NK-92 treated with Interleukin-12 subunit alpha and Interleukin-12 subunit beta, amount 100 ng/mL, for 24 hours (cell line): Measurements from ENCODE around the gene KIF15.
"Not testable (repeated sequence)": the region's sequence is repeated elsewhere in the genome, so short reads cannot be mapped to it uniquely, and the experiment has no call there.

Source experiments
- DNase-seq: peaks from one replicate; lab custom pipeline; 2025; lab: John Stamatoyannopoulos, UW

Gene KIF15

DNA sequence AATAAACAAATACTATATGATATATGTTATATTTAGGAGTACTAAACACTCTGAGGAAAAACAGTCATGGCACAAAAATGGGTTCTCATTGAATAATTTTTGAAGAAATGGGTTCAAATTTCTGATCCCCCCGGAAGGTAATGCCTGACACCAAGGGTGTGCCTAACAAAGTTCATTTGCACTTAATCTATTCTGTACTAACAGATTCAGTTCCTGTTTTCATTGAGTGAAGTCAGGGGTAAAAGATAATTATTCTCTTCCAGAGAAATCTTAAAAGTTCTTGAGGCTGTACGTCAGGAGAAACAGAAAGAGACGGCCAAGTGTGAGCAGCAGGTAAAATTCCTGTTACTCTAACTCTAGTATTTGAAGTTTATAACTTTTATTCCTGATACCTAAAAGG, 65.6 kb downstream of the KIF15 start:
- no peak for DNase-seq

DNA sequence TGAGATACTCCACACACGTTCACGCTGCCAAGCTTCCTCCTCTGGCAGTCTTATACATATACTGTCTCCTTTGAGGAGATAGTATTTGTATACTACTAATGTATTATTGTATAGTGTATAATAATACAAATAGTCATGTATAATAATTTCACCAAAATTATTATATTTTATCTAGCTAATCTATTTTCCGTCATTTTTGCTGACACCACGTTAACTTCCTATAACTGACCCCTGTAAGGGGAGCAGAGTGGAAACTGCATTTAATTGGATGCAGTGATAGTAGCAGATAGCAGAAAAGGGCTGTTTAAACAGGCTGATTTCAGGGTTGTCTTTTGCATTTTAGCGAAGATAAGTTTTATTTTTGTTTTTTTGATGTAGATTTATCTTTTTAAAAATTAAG, 69.6 kb downstream of the KIF15 start:
- DNase-seq, result no peak

DNA sequence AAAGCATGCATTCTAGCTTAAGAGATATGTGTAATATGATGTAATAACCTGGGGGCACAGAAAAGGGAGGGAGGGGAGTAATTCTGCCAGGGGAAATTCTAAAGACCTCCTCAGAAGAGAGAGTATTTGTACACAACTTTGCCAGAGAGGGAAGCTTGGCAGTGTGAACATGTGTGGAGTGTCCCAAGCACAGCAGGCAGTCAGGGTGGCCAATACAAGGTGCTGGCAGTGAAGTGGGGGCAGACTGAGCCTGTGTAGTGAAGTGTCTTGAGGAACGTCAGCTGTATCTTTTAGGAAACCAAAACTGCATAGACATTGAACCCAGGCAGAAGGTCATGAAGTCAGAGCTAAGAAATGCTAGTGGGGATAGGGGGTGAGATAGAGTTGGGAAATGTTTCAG, 70.4 kb downstream of the KIF15 start:
- no peak for DNase-seq

DNA sequence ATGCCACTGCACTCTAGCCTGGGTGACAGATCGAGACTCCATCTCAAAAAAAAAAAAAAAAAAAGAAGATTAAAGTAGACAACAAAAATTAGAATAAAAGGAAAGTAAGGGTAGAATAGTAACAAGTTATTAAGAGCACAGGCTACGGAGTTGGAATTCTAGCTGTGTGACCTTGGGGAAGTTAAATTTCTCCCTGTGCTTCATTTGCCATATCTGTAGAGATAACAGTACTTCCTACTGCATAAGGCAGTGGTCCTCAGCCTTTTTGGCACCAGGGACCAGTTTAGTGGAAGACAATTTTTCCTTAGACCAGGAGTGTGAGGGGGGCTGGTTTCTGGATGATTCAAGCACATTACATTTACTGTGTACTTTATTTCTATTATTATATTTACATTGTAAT, 71.4 kb downstream of the KIF15 start:
- no peak for DNase-seq

DNA sequence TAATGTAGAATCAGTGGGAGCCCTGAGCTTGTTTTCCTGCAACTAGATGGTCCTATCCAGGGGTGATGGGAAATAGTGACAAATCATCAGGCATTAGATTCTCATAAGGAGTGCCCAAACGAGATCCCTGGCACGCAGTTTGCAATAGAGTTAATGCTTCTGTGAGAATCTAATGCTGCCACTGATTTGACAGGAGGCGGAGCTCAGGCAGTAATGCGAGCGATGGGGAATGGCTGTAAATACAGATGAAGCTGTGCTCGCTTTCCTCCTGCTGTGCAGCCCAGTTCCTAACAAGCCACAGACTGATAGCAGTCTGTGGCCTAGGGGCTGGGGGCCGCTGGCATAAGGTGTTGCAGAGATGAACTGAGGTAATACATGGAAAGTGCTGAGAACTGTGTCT, 71.8 kb downstream of the KIF15 start:
- DNase-seq, result no peak

DNA sequence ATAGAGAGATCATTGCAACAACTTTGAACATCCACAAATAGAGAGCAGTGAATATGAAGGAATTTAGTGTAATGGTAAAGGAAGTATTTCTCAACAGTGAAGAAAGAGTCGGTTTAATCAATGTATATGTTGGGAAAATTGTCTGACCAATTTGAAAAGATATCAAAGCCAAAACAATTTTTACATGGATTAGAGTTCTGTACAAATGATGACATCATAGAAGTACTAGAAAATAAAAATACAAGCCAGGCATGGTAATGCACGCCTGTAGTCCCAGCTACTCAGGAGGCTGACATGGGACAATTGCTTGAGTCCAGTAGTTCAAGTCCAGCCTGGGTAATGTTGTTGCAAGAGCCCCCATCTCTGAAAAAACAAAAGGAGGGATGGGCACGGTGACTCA, 74.1 kb downstream of the KIF15 start:
- no peak for DNase-seq

DNA sequence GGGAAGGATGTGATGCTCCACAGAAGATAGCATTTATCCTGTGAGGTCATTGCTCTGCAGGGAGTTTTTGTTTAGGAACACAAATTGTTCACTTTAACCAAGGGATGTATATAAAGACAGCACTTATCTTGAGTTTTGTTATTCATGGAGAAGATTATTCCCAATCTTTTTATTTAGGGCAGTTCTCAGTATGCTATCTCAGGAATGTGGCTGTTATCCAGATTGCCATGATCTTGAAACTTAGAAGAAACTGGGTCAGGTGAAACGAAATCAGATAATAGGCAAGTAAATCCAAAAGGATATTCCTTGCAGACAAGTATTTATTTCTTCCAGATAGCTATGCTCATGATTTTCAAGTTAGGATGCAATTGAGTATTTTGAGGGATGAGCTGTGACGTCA, 80.8 kb downstream of the KIF15 start:
- DNase-seq, result no peak

DNA sequence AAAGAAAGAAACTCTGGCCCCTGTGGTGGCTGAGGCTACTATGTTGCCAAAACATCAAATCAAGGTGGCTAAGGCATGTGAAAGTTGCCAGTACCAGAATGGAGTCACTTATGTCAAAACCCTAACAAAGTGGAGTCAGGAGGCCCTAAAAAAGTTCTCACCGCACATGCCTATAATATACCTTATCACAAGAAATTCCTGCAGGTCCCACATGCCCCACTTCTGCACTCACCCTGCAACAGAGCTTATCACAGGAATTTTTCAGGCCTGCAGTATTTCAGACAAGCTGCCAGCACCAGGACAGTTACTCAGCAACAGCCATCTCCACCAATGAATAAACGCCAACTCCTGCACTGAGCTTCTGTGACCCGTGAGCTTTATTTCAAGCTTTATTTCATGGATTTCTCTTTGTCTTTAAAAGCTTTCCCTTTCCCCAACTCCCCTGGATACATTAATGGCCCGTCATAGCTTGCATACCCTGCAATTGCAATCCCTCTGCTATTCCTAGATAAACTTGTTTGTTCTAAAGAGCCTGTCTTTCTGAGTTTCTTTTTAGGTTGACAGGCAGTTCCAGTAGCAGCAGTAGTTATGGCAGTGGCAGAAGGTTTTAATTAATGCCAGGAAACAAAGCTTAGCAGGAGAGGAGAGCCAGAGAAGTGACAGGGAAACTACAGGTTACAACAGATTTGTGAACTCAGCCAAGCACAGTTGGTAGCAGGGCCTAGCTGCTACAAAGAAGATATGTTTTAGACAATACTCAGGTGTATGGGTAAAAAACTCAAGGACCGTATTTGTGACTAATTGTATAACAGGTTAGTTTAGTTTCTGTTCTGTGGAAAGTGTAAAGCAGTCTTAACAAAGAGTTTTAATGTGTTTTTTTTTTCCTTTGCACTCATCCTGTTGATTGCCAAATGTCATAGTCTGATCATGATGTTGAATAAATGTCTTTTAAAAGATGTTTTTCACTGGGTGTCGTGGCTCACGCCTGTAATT, 84.2 kb downstream of the KIF15 start:
- DNase-seq, result no peak

DNA sequence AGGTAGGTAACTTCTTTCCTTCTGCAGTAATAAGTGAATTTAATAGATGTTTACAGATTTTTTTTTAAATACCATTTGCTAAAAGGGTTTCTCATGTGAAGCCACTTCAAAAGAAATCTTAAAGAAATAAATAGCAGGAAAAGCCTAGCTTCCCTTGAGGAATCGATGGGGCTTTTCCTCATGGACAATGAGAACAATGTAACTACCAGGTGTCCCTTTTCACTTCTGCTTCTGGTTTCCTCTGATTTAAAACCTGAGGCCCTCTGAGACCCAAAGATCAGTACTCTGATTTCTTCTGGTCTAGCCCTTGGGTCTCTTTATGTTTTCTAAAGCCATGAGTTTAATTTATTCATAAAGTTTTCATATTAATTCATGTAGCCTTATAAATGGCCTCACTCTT, 87.0 kb downstream of the KIF15 start:
- DNase-seq, result no peak

DNA sequence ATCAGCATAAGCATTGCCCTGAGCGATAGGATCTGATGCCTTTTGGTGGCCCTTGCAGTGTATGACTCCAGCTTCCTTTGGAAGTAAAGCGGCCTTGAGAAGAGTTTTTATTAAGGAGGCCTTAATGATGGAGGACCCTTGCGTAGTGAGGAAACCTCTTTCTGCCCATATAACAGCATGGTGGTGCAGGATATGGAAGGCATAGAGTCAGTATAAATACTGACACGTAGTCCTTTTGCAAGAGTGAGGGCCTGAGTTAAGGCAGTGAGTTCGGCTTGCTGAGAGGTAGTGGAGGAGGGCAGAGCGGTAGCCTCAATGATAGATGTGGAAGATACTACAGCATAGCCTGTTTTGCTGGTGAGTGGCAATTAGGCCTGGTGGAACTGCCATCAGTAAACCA, 95.1 kb downstream of the KIF15 start:
- not testable (repeated sequence) for DNase-seq

DNA sequence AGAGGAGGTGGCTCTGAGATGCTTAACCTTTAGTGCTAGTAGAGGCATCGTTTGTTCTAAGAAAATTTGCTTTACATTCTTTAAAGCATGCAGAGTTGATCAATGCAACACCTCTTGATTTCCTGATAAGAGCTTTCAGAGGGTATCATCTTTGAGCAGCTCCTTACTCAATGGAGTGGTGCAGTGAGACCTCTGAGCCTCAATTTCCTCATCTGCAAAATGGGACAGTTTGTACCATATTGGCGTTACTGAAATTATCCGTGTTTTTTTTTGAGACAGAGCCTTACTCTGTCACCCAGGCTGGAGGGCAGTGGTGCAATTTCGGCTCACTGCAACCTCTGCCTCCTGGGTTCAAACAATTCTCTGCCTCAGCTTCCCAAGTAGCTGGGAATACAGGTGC, 98.5 kb downstream of the KIF15 start:
- no peak for DNase-seq

DNA sequence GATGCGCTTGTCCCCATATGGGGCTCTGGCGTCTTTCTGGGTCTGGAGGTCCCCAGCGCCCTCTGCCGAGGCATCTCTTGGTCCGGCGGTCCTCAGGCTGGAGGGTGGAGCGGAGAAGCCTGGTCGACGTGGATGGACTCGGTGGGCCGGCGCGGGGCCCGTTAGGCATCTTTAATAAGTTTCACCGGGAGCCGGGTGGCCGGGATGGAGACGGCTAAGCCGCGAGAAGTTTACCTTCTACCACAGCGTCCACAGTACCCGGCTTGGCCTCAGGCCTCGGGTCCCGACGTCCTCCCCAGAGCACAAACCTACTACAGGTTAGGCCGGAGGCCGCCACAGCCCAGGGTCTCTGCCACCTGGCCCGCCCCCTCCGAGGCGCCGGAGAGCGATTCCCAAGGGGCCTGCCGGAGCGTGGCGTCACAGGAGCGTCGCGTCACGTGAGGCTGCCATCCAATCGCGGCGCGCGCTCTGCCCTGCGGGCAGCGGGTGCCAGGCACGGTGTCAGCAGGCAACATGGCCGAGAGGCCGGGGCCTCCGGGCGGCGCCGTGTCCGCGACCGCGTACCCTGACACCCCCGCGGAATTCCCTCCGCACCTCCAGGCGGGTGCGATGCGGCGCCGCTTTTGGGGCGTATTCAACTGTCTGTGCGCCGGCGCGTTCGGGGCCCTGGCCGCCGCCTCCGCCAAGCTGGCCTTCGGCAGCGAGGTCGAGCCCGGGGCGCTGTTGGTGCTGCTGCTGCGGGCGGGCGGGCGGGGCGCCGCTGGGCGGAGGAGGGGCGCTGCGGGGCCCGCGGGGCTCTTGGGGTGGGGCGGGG, 100.0 kb downstream of the KIF15 start, which contains the start of gene TMEM42:
Gene TMEM42, plus strand, starts transcription at position 501 of the 814 bp plus-strand sequence. Its CDS starts 13 bp downstream, at position 514.
- peak; percentile 75 for DNase-seq

DNA sequence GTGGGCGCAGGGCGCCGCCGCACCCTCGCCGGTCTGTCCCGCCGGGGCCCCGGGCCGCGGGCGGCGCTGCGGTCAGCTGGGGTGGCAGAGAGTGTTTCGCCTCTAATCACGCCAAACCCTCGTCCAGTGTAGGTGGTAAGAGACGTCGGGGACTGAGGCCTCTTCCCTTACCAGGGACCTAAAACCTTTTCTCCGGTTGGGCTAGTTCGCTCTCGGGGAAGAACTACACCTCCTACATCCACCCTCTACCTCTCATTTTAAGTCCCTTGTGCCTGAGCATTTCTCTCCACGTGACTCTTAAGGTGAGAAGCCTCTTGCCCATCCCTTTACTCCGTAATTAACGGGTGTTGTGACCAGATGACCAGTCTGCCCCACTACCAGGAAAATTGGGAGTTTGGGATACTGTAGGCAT, 100.6 kb downstream of the KIF15 start:
- no peak for DNase-seq

DNA sequence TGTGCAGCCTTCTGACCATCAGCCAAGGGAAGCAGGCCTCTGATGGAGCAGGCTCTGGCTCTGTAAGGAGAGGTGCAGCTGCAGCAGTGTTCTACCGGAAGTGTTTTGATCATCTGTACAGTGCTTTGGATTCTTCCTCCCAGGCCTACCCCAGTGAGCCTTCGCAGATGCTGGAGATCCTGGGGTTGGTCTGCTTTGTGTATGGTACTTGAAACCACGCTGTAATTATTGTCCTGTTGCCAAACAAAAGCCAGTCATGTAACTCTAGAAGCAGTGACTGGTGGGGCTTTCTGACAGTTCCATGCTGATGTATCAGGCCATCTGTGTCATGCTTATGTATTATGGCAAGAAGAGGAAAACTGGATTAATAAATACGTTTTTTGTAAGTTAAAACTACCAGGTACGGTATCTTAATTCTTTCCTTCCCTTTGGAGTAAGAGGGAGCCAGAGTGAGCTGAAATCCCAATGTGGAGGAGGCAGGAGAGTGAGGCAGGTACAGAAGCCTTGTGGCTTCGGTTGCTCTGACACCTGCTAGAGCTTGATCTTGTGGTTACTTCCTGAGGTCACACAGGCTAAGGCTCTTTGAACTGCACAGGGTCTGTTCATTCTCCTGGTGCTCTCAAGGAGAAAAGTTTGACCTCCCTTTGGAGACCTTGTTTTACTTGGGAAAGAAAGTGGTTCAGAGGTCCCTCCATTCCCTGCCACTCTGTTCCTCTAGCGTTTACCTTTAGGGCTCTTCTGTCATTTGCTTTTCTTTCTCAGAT, 103.9 kb downstream of the KIF15 start:
- no peak for DNase-seq

DNA sequence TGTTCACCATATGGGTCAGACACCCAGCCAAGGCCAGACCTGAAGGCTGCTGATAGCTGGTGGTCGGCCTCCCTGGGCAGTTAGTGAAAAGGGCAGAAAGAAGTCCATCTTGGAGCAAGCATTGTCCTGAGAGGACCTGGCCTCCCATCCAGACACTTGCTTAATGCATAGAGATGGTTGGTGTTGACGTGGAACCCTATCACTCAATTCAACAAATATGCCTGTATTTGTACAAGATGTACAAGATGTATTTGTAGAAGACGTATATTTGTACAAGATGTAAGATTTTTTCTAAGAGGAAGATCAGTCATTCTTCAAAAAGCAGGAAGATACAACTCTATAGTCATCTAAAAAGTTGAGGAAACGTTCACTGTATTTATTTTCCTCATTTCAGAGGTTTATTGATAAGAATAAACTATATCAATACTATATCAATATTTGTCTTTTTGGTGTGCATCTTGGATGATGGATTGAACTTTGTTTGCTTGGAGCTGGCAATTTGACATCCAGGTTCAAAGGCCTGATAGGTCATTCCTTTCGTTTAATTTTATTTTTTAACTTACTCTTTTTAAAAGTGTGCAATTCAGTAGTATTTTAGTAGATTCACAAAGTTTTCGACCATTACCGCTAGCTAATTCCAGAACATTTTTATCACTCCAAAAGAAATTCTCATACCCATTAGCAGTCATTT, 106.0 kb downstream of the KIF15 start:
- no peak for DNase-seq

DNA sequence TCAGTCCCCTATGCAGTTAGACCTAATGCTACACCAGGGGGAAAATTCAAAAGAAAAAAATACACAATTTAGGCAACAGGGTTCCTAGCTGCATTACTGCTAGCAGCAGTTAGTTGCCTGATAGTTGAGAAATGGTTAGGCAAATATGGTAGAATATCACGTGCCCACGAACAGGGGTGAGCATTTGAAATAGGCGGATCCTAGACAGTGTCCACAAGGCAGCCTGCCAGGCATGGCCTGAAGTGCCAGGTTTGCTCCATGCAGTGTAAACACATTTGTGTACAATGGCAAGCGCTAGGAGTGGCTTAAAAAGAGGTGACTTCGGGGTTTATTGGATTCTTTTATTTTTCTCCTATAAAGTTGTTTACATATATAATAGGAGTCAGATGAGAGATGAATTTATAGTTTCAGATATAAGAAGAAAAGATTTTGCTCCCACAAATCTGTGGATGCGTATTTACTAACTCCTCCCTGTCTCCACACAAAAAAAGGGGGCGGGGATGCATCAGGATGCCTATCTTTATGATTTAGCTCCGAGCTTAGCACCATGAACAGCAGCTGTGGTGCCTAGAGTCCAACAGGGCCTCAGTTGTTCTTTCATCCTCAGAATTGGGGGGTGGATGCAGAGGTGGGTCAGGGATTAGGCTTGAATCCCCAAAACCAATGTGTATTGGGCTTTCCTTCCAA, 108.9 kb downstream of the KIF15 start:
- no peak for DNase-seq

DNA sequence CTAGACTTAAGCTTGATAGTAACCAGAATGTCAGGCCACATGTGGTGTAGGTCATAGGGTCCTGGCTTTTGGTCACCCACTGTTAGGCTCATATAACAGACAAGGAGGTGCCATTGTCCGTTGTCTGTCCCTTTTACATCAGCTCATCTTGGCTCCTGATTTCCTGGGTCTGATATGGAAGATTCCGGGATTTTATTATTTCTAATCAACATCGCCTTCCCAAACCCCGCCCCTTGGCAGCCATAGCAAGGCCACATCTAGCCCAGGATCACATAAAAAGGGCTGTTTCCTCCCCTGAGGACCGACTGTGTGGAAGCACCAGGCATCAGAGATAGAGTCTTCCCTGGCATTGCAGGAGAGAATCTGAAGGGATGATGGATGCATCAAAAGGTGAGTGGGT, 112.7 kb downstream of the KIF15 start, which contains the start of gene TGM4:
Gene TGM4, plus strand, starts transcription at position 301 of the 400 bp plus-strand sequence. Its CDS starts 71 bp downstream, at position 372.
- no peak for DNase-seq

DNA sequence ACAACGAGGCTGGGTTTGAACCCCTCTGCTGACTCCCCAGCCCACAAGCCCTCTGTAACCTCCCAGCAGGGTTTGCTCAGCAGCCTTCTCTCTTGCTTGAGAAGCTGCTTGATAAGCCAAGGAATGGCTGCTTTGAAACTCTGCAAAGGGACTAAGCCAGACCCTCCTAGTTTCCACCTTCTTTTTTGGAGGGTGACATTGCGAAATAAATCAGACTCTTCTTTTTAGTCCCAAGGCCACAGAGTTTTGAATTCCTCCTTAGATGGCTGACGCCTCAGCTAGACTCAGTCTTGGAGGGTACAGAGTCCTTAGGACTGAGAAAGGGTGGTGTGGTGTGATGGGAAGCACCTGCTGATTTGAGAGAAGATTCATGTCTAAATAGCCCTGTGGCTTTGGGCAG, 114.0 kb downstream of the KIF15 start:
- DNase-seq, result no peak

DNA sequence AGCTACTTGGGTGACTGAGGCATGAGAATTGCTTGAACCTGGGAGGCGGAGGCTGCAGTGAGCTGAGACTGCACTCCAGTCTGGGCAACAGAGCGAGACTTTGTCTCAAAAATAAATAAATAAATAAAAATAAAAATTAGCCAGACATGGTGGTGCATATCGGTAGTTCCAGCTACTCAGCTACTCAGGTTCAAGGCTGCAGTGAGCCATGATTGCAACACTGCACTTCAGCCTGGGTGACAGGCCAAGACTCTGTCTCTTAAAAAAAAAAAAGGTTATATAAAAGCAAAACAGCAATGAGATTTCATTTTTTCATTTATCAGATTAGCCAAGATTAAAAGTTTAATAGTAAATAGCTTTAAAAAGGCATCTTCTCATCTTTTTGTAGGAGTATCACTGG, 115.7 kb downstream of the KIF15 start:
- DNase-seq, result no peak

DNA sequence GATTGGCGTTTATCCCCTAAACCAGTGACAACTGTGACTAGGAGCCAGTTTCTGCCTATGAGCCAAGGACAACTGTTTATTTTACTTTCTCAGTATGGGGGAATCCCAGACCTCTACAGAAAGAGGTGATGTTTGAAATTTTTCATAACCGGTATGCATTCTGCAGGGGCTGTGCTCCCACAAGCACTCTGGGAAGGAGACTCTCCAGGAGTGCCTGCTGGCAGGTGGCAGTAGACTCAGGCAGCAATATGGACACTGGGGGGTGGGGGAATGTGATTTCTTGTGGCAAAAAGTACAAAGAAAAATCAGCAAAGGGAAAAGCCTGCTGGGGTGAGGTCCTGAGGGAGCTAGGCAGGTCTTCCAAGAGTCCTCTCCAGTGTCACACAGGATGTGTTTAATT, 118.7 kb downstream of the KIF15 start:
- no peak for DNase-seq
